H9 (cell line): ENCODE results near the gene MAP3K12. TPM values are rescaled to one million over a fixed set of nuclear protein-coding genes. Genes with fewer than 3 reads are reported as not detected.

Experiments
- DNase-seq: peaks from one replicate; pipeline ENCODE4 v3.0.0-alpha.2; 2017
- H2AFZ ChIP-seq: one replicate; pipeline ENCODE4 v1.6.1; 2013; ENCODE audit warnings: mild to moderate bottlenecking, low read length, control low read depth, moderate library complexity
- H2AK5ac ChIP-seq: 2 replicates; pipeline ENCODE4 v1.6.1; 2013; ENCODE audit warnings: low read length, control low read depth, mixed read lengths; ENCODE audit not compliant: insufficient read length
- H2BK120ac ChIP-seq: one replicate; pipeline ENCODE4 v1.6.1; 2013; ENCODE audit warnings: low read depth, mild to moderate bottlenecking, low read length, control low read depth, inconsistent platforms; ENCODE audit not compliant: poor library complexity, severe bottlenecking
- H2BK12ac ChIP-seq: 2 replicates; pipeline ENCODE4 v1.6.1; 2013; ENCODE audit warnings: low read length, control low read depth, mixed read lengths, low read depth; ENCODE audit not compliant: insufficient read length
- H2BK15ac ChIP-seq: 2 replicates; pipeline ENCODE4 v1.6.1; 2013; ENCODE audit warnings: low read depth, low read length, control low read depth
- H2BK20ac ChIP-seq: one replicate; pipeline ENCODE4 v1.6.1; 2013; ENCODE audit warnings: low read depth, mild to moderate bottlenecking, low read length, control low read depth, inconsistent platforms; ENCODE audit not compliant: poor library complexity, severe bottlenecking
- H2BK5ac ChIP-seq: 2 replicates; pipeline ENCODE4 v1.6.1; 2013; ENCODE audit warnings: low read length, control low read depth, mixed read lengths; ENCODE audit not compliant: insufficient read length
- H3K14ac ChIP-seq: 2 replicates; pipeline ENCODE4 v1.6.1; 2013; ENCODE audit warnings: low read length, control low read depth; ENCODE audit not compliant: insufficient read depth
- H3K18ac ChIP-seq: 2 replicates; pipeline ENCODE4 v1.6.1; 2013; ENCODE audit warnings: low read depth, mild to moderate bottlenecking, mixed read lengths, low read length, control low read depth; ENCODE audit not compliant: insufficient read length
- H3K23ac ChIP-seq: 2 replicates; pipeline ENCODE4 v1.6.1; 2013; ENCODE audit warnings: low read length, control low read depth, mixed read lengths, low read depth; ENCODE audit not compliant: insufficient read length
- H3K23me2 ChIP-seq: 2 replicates; pipeline ENCODE4 v1.6.1; 2013; ENCODE audit warnings: low read depth, mild to moderate bottlenecking, mixed read lengths, low read length, control low read depth; ENCODE audit not compliant: insufficient read length, poor library complexity, severe bottlenecking
- H3K27ac ChIP-seq: 2 replicates; pipeline ENCODE4 v1.5.1; 2013; ENCODE audit warnings: low read length, control low read depth, mixed read lengths, low read depth; ENCODE audit not compliant: insufficient read length
- H3K27me3 ChIP-seq: 2 replicates; pipeline ENCODE4 v1.6.1; 2013; ENCODE audit warnings: low read length, control low read depth, inconsistent platforms; ENCODE audit not compliant: insufficient read depth
- H3K4ac ChIP-seq: 2 replicates; pipeline ENCODE4 v1.6.1; 2013; ENCODE audit warnings: low read depth, mild to moderate bottlenecking, control low read depth, inconsistent platforms, low read length, moderate library complexity
- H3K4me1 ChIP-seq: 2 replicates; pipeline ENCODE4 v1.6.1; 2013; ENCODE audit warnings: low read length, control low read depth, inconsistent platforms; ENCODE audit not compliant: insufficient read depth
- H3K4me2 ChIP-seq: 2 replicates; pipeline ENCODE4 v1.6.1; 2013; ENCODE audit warnings: low read length, control low read depth, mixed read lengths; ENCODE audit not compliant: insufficient read length, insufficient read depth
- H3K56ac ChIP-seq: 2 replicates; pipeline ENCODE4 v1.6.1; 2013; ENCODE audit warnings: low read depth, mild to moderate bottlenecking, mixed read lengths, low read length, control low read depth; ENCODE audit not compliant: insufficient read length
- H3K79me1 ChIP-seq: 2 replicates; pipeline ENCODE4 v1.6.1; 2013; ENCODE audit warnings: low read depth, mild to moderate bottlenecking, moderate library complexity, low read length, control low read depth, inconsistent platforms; ENCODE audit not compliant: insufficient read depth, poor library complexity, severe bottlenecking
- H3K79me2 ChIP-seq: 2 replicates; pipeline ENCODE4 v1.6.1; 2013; ENCODE audit warnings: low read length, control low read depth, inconsistent platforms; ENCODE audit not compliant: insufficient read depth
- H3K9ac ChIP-seq: 2 replicates; pipeline ENCODE4 v1.6.1; 2013; ENCODE audit warnings: low read length, control low read depth, mixed read lengths; ENCODE audit not compliant: insufficient read length; ENCODE audit errors: extremely low read depth
- H3K9me3 ChIP-seq: one replicate; pipeline ENCODE4 v1.6.1; 2013; ENCODE audit warnings: low read depth, low read length, inconsistent platforms; ENCODE audit not compliant: control insufficient read depth
- H3T11ph ChIP-seq: one replicate; pipeline ENCODE4 v1.6.1; 2013; ENCODE audit warnings: mild to moderate bottlenecking, low read length, control low read depth, inconsistent platforms
- H4K20me1 ChIP-seq: one replicate; pipeline ENCODE4 v1.6.1; 2013; ENCODE audit not compliant: control insufficient read depth, insufficient read length, insufficient read depth
- H4K5ac ChIP-seq: 2 replicates; pipeline ENCODE4 v1.6.1; 2013; ENCODE audit warnings: low read depth, mild to moderate bottlenecking, mixed read lengths, low read length, control low read depth; ENCODE audit not compliant: insufficient read length
- H4K8ac ChIP-seq: replicated peaks from 2 replicates; pipeline ENCODE4 v1.6.1; 2013; ENCODE audit warnings: low read length, control low read depth, mixed read lengths, low read depth; ENCODE audit not compliant: insufficient read length
- H4K91ac ChIP-seq: 2 replicates; pipeline ENCODE4 v1.6.1; 2013; ENCODE audit warnings: low read depth, mild to moderate bottlenecking, moderate library complexity, mixed read lengths, low read length, control low read depth; ENCODE audit not compliant: insufficient read length
- H3K27ac Mint-ChIP-seq, 3 experiments: 2 replicates in 2 of 3; 3 replicates in 1 of 3; pipeline ENCODE4 v1.8.0; 2020 to 2021; ENCODE audit warnings: mixed read lengths in 3 of 3, mild to moderate bottlenecking in 1 of 3, moderate library complexity in 1 of 3
- H3K27me3 Mint-ChIP-seq: 2 replicates; pipeline ENCODE4 v1.8.0; 2021; ENCODE audit warnings: low read depth, mild to moderate bottlenecking, moderate library complexity, mixed read lengths
- H3K36me3 Mint-ChIP-seq, 3 experiments: 2 replicates in 2 of 3; 3 replicates in 1 of 3; pipeline ENCODE4 v1.8.0; 2020 to 2021; ENCODE audit warnings: low read depth in 3 of 3, mixed read lengths in 3 of 3; ENCODE audit not compliant: insufficient read depth in 1 of 3
- H3K4me1 Mint-ChIP-seq, 2 experiments: 2 replicates each; pipeline ENCODE4 v1.8.0; 2020; ENCODE audit warnings: mixed read lengths in 2 of 2
- H3K4me3 Mint-ChIP-seq, 2 experiments: 2 replicates in 1 of 2; 3 replicates in 1 of 2; pipeline ENCODE4 v1.8.0; 2020 to 2021; ENCODE audit warnings: mild to moderate bottlenecking in 2 of 2, mixed read lengths in 2 of 2, moderate library complexity in 1 of 2
- H3K9me3 Mint-ChIP-seq, 2 experiments: 2 replicates in 1 of 2; 3 replicates in 1 of 2; pipeline ENCODE4 v1.8.0; 2020; ENCODE audit warnings: mild to moderate bottlenecking in 2 of 2, mixed read lengths in 2 of 2, moderate library complexity in 1 of 2
- CTCF ChIP-seq: fragments of 200-600 bp; sonication (generic); conservative IDR thresholded peaks from 3 replicates; pipeline ENCODE4 v1.8.0; 2021; ENCODE audit warnings: antibody characterized with exemption, mild to moderate bottlenecking
- WGBS: extraction: QIAGEN DNeasy Blood & Tissue Kit; methylation state at CpG from one replicate; pipeline ENCODE4 v1.1.7; 2013; ENCODE audit warnings: missing lambda C conversion rate, low lambda C conversion rate, mixed read lengths; ENCODE audit not compliant: insufficient read length; ENCODE audit errors: extremely low coverage; 5-methylcytosine and 5-hydroxymethylcytosine counted together
- total RNA-seq: library from RNA; stranded (reverse); gene quantifications from 2 replicates; pipeline ENCODE4 v1.2.1, GENCODE V29; 2021

Gene MAP3K12
- total RNA-seq, 1 experiment from 2014 or later, result 22.3 TPM

DNA sequence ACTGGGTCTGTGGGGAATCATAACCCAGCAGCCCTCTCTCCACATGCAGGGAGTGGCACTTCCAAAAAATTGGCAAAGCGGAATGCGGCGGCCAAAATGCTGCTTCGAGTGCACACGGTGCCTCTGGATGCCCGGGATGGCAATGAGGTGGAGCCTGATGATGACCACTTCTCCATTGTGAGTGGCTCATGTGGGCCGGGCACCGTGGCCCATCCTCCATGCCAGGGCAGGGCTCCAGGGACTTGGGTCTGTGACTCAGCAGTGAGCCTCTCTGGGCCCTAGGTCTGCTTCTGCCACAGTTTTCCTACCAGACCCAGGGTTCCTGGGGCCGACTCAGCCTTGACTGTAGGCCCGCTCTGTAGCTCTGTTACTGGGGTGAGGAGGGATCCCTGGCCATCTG is 5.8 kb upstream of the MAP3K12 start:
- H2BK5ac ChIP-seq, result no peak overlapping the region
- H4K8ac ChIP-seq, result no peak overlapping the region
- no peak overlapping the region for H3K4me2 ChIP-seq
- Mint-ChIP-seq H3K4me3 (no peak overlapping the region), H3K36me3 (peaks cover 19 to 36% (median 29%) of the 10 kb centered on the region in 3 experiments), H3K4me1 (peaks cover 13 to 21% of the 10 kb centered on the region in 2 experiments), H3K9me3 (no peaks in the 10 kb centered on the region), H3K27me3 (no peaks in the 10 kb centered on the region), H3K27ac (no peak overlapping the region)
- no peak overlapping the region for H3K27ac ChIP-seq
- no peak overlapping the region for H3K18ac ChIP-seq
- H4K5ac ChIP-seq, result no peak overlapping the region
- no peak overlapping the region for H2AFZ ChIP-seq
- no peak overlapping the region for H2BK20ac ChIP-seq
- H3K23ac ChIP-seq, result no peak overlapping the region
- H3K79me1 ChIP-seq, result peaks cover 5% of the 10 kb centered on the region
- WGBS, result no CpG with 5 or more reads among the region's 10 CpGs
- H3K79me2 ChIP-seq, result no peaks in the 10 kb centered on the region; the same call in 1 of the 2 replicates
- H3K56ac ChIP-seq, result no peak overlapping the region
- no peak overlapping the region for H2BK15ac ChIP-seq
- no peak overlapping the region for H2AK5ac ChIP-seq
- no peaks in the 10 kb centered on the region for H3K9me3 ChIP-seq
- no peaks in the 10 kb centered on the region for H3K27me3 ChIP-seq
- TF ChIP-seq CTCF, result no peak
- no peak overlapping the region for H3K4ac ChIP-seq
- no peak overlapping the region for H4K91ac ChIP-seq
- no peak overlapping the region for H3T11ph ChIP-seq
- no peaks in the 10 kb centered on the region for H4K20me1 ChIP-seq
- no peak overlapping the region for H3K14ac ChIP-seq
- no peaks in the 10 kb centered on the region for H3K4me1 ChIP-seq
- H3K9ac ChIP-seq, result no peak overlapping the region
- H2BK120ac ChIP-seq, result no peak overlapping the region
- H2BK12ac ChIP-seq, result no peak overlapping the region
- DNase-seq, result no peak
- H3K23me2 ChIP-seq, result peaks cover 8% of the 10 kb centered on the region
